ENCODE data around the gene NFE2L1. TPM values are rescaled to one million over a fixed set of nuclear protein-coding genes. Genes with fewer than 3 reads are reported as not detected.

Gene NFE2L1, protein sequence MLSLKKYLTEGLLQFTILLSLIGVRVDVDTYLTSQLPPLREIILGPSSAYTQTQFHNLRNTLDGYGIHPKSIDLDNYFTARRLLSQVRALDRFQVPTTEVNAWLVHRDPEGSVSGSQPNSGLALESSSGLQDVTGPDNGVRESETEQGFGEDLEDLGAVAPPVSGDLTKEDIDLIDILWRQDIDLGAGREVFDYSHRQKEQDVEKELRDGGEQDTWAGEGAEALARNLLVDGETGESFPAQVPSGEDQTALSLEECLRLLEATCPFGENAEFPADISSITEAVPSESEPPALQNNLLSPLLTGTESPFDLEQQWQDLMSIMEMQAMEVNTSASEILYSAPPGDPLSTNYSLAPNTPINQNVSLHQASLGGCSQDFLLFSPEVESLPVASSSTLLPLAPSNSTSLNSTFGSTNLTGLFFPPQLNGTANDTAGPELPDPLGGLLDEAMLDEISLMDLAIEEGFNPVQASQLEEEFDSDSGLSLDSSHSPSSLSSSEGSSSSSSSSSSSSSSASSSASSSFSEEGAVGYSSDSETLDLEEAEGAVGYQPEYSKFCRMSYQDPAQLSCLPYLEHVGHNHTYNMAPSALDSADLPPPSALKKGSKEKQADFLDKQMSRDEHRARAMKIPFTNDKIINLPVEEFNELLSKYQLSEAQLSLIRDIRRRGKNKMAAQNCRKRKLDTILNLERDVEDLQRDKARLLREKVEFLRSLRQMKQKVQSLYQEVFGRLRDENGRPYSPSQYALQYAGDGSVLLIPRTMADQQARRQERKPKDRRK
- 123 and 186 TPM in 2 replicates for total RNA-seq

GRCh38 chr17:48047741-48048383 is at the start of gene NFE2L1:
NFE2L1 (plus strand) TSS chr17:48048359; CDS start chr17:48051119, 2,760 bp downstream.

GRCh38 chr17:48037036-48037837 is 10.9 kb upstream of the NFE2L1 start, which contains the start of gene COPZ2:
COPZ2 (minus strand) TSS chr17:48037797; CDS start chr17:48037777, 20 bp downstream.

GRCh38 chr17:48101012-48101720 is 53.0 kb downstream of the NFE2L1 start, which contains the start of gene CBX1:
CBX1 (minus strand) TSS chr17:48101478; CDS start chr17:48077004, 24,474 bp downstream.

GRCh38 chr17:48107137-48108055 is 59.2 kb downstream of the NFE2L1 start, which contains the start of gene SNX11:
SNX11 (plus strand) TSS chr17:48107766; CDS start chr17:48112044, 4,278 bp downstream.

Other genes starting within 250 kb of the NFE2L1 start
- 5.4 and 7.8 TPM in 2 replicates for gene OSBPL7, start 226.6 kb upstream of the NFE2L1 start, total RNA-seq
- gene MRPL10, start 216.8 kb upstream of the NFE2L1 start, total RNA-seq, result 12.7 and 13.1 TPM in 2 replicates
- 0.25 TPM in 1 of 2 replicates, not detected in the other for gene LRRC46, start 216.7 kb upstream of the NFE2L1 start, total RNA-seq
- gene SCRN2, start 207.1 kb upstream of the NFE2L1 start, total RNA-seq, result 40.4 and 43.1 TPM in 2 replicates
- 0.12 and 0.13 TPM in 2 replicates for gene SP6, start 197.2 kb upstream of the NFE2L1 start, total RNA-seq
- gene SP2, start 152.1 kb upstream of the NFE2L1 start, total RNA-seq, result 0.40 and 1.6 TPM in 2 replicates
- gene PNPO, start 106.8 kb upstream of the NFE2L1 start, total RNA-seq, result 26.2 and 28.1 TPM in 2 replicates
- not detected in 2 replicates for gene PRR15L, start 90.5 kb upstream of the NFE2L1 start, total RNA-seq
- 68.1 and 83.1 TPM in 2 replicates for gene CDK5RAP3, start 77.2 kb upstream of the NFE2L1 start, total RNA-seq
- 147 and 185 TPM in 2 replicates for gene COPZ2, start 10.6 kb upstream of the NFE2L1 start, total RNA-seq
- gene CBX1, start 53.1 kb downstream of the NFE2L1 start, total RNA-seq, result 36.0 and 40.0 TPM in 2 replicates
- 11.0 and 11.2 TPM in 2 replicates for gene SNX11, start 59.4 kb downstream of the NFE2L1 start, total RNA-seq